Fibroblast of mammary gland (primary cell): ENCODE data around the gene ACP1.

Experiments
- DNase-seq: peaks from one replicate; pipeline ENCODE4 v3.0.0-alpha.2; 2010; ENCODE audit warnings: low read depth
- H3K4me3 ChIP-seq: 2 replicates; pipeline ENCODE4 v1.5.1; 2011; ENCODE audit warnings: low read depth, mild to moderate bottlenecking, low read length, moderate library complexity; ENCODE audit not compliant: control insufficient read depth
- TF ChIP-seq, protein P1 (sequence below): conservative IDR thresholded peaks from 2 replicates; pipeline ENCODE4 v1.5.1; 2011; ENCODE audit warnings: low read depth, low read length, inconsistent platforms; ENCODE audit not compliant: control insufficient read depth, insufficient read depth

ACP1 gene

DNA sequence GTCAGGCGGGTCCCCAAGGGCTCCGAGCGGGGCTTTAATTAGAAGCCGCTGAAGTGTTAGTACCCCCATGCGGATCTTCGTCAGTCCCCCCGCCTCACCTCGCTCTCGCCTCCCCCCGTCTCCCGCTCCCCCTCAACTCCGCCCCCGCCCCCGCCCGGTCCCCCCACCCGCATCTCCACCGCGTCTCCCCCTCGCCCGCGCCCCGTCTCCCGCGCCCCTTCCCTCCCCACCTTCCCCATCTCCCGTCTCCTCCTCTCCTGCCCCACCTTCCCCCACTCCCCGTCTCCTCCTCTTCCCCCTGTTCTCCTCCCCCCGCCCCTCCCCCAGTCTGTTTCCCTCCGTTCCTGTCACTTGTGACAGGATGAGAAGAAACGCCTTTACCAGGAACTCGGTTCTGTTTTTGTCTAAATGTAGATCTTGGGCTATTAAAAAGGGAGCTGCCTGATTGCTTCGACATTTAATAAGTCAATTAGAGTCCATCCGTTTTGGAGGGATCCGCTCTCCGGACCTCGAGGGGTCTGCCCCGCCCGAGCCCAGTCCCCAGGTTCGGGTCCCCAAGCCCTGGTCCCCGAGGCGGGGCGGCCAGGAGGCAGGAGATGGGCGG lies 24.1 kb downstream of the ACP1 start:
- no peak for DNase-seq
- TF ChIP-seq, protein P1, sequence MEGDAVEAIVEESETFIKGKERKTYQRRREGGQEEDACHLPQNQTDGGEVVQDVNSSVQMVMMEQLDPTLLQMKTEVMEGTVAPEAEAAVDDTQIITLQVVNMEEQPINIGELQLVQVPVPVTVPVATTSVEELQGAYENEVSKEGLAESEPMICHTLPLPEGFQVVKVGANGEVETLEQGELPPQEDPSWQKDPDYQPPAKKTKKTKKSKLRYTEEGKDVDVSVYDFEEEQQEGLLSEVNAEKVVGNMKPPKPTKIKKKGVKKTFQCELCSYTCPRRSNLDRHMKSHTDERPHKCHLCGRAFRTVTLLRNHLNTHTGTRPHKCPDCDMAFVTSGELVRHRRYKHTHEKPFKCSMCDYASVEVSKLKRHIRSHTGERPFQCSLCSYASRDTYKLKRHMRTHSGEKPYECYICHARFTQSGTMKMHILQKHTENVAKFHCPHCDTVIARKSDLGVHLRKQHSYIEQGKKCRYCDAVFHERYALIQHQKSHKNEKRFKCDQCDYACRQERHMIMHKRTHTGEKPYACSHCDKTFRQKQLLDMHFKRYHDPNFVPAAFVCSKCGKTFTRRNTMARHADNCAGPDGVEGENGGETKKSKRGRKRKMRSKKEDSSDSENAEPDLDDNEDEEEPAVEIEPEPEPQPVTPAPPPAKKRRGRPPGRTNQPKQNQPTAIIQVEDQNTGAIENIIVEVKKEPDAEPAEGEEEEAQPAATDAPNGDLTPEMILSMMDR, result no peak
- H3K4me3 ChIP-seq, result no peak overlapping the region

- H3K4me3 ChIP-seq, result peak overlapping the region; percentile 23
- TF ChIP-seq, protein P1, result no peak
- DNase-seq, result peak; percentile 19
Measured at GRCh38 chr2:289362-290089, 24.8 kb downstream of the ACP1 start.

GRCh38 chr2:290090-290722 lies 25.5 kb downstream of the ACP1 start:
- TF ChIP-seq, protein P1, result peak; percentile 75
- peak; percentile 74 for DNase-seq

DNA sequence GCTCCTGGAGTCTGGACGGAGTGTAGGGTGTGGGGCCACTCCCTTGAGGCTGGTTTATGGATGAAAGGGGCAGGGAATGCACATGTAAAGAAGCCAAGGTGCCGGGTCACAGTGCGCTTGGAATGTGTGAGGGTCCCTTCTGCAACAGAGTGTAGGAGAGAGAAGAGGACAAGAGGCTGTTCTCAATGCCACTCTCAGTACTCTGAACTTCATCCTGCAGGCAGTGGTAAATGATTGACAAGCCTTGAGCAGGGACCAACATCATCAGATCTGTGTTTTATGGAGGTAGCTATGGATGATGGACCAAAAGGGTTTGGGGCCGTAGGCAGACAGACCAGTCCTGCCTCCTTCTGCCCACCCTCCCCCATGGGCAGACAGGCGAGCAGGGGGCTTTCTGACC lies 30.3 kb downstream of the ACP1 start:
- DNase-seq, result no peak
- no peak overlapping the region for H3K4me3 ChIP-seq
- TF ChIP-seq, protein P1, result no peak

More at GRCh38 chr2:290090-290722, 25.5 kb downstream of the ACP1 start:
- peak overlapping the region; percentile 23 for H3K4me3 ChIP-seq

GRCh38 chr2:296354-296753 lies 31.6 kb downstream of the ACP1 start:
- no peak for DNase-seq
- TF ChIP-seq, protein P1, result no peak
- H3K4me3 ChIP-seq, result no peak overlapping the region

GRCh38 chr2:305366-305765 lies 40.6 kb downstream of the ACP1 start:
- DNase-seq, result no peak
- TF ChIP-seq, protein P1, result no peak
- H3K4me3 ChIP-seq, result no peak overlapping the region
